ENCODE results near the gene SREK1IP1.

DNA sequence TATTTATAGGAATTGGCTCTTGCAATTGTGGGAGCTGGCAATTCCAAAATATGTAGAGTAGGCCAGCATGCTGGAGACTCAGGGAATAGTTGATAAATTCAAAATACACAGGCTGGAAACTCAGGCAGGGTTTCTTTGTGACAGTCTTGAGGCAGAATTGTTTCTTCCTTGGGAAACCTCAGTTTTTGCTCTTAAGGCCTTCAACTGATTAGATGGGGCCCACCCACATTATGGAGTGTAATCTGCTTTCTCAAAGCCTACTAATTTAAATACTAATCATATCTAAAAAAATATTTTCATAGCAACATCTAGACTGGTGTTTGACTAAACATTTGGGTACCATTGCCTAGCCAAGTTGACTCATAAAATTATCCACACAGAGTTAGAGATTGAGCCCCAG lies 27.8 kb upstream of the SREK1IP1 start:
- TF ChIP-seq, protein P1, sequence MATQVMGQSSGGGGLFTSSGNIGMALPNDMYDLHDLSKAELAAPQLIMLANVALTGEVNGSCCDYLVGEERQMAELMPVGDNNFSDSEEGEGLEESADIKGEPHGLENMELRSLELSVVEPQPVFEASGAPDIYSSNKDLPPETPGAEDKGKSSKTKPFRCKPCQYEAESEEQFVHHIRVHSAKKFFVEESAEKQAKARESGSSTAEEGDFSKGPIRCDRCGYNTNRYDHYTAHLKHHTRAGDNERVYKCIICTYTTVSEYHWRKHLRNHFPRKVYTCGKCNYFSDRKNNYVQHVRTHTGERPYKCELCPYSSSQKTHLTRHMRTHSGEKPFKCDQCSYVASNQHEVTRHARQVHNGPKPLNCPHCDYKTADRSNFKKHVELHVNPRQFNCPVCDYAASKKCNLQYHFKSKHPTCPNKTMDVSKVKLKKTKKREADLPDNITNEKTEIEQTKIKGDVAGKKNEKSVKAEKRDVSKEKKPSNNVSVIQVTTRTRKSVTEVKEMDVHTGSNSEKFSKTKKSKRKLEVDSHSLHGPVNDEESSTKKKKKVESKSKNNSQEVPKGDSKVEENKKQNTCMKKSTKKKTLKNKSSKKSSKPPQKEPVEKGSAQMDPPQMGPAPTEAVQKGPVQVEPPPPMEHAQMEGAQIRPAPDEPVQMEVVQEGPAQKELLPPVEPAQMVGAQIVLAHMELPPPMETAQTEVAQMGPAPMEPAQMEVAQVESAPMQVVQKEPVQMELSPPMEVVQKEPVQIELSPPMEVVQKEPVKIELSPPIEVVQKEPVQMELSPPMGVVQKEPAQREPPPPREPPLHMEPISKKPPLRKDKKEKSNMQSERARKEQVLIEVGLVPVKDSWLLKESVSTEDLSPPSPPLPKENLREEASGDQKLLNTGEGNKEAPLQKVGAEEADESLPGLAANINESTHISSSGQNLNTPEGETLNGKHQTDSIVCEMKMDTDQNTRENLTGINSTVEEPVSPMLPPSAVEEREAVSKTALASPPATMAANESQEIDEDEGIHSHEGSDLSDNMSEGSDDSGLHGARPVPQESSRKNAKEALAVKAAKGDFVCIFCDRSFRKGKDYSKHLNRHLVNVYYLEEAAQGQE (IDR thresholded peaks at IDR 0.05; ENCODE audit: insufficient read depth in 1 of 2, low read depth in 2 of 2, low read length in 2 of 2) = no peak
- no peak for TF ChIP-seq TAF1 (IDR thresholded peaks at IDR 0.05; ENCODE audit: borderline replicate concordance, insufficient read depth, low read length)
- no peak for TF ChIP-seq POLR2AphosphoS5 (IDR thresholded peaks at IDR 0.05; ENCODE audit: low read depth, low read length)
- no peak for TF ChIP-seq SIN3A (IDR thresholded peaks at IDR 0.05; ENCODE audit: borderline replicate concordance, insufficient read depth, low read length)
- TF ChIP-seq FOXP2 (optimal IDR thresholded peaks at IDR 0.05; ENCODE audit: borderline replicate concordance, extremely low read depth, extremely low read length, insufficient read depth) = no peak

Measured in PFSK-1 (cell line).